ENCODE results near the gene ULBP1. TPM values are rescaled to one million over a fixed set of nuclear protein-coding genes. Genes with fewer than 3 reads are reported as not detected.
"Not testable (repeated sequence)": the region's sequence is repeated elsewhere in the genome, so short reads cannot be mapped to it uniquely, and the experiment has no call there.

The ULBP1 gene
- total RNA-seq, 1 experiment from 2014 or later, result 1.6 TPM

- H3K27ac Mint-ChIP-seq, result no peak overlapping the region
- Histone ChIP-seq H3T11ph (ENCODE audit: low read length) (no peak overlapping the region), H4K8ac (replicated peaks; ENCODE audit: insufficient read length, low read depth, low read length) (no peak overlapping the region), H3K79me2 (ENCODE audit: insufficient read depth, low read length) (no peaks in the 10 kb centered on the region), H2BK15ac (ENCODE audit: low read depth, low read length) (no peak overlapping the region), H2BK5ac (ENCODE audit: insufficient read length, low read length) (no peak overlapping the region), H2BK120ac (ENCODE audit: low read depth, low read length, poor library complexity, severe bottlenecking) (no peak overlapping the region), H3K18ac (ENCODE audit: insufficient read length, low read depth, low read length) (no peak overlapping the region), H2BK12ac (ENCODE audit: insufficient read length, low read depth, low read length) (no peak overlapping the region), H4K20me1 (ENCODE audit: control insufficient read depth, insufficient read depth, insufficient read length) (peaks cover 3% of the 10 kb centered on the region), H3K56ac (ENCODE audit: insufficient read length, low read depth, low read length) (no peak overlapping the region), H2AK5ac (ENCODE audit: insufficient read length, low read length) (no peak overlapping the region), H3K4ac (ENCODE audit: low read depth, low read length) (no peak overlapping the region), H3K4me2 (ENCODE audit: insufficient read depth, insufficient read length, low read length) (no peak overlapping the region), H3K9ac (ENCODE audit: extremely low read depth, insufficient read length, low read length) (no peak overlapping the region), H3K23me2 (ENCODE audit: insufficient read length, low read depth, low read length, poor library complexity, severe bottlenecking) (peaks cover 14% of the 10 kb centered on the region), H3K9me3 (ENCODE audit: control insufficient read depth, low read depth, low read length) (no peaks in the 10 kb centered on the region), H3K27me3 (ENCODE audit: insufficient read depth, low read length) (peaks cover 53% of the 10 kb centered on the region), H3K4me1 (ENCODE audit: insufficient read depth, low read length) (0 out of 2 replicates have a peak, but pooled peaks cover 2% of the 10 kb centered on the region), H4K5ac (ENCODE audit: insufficient read length, low read depth, low read length) (no peak overlapping the region), H3K79me1 (ENCODE audit: insufficient read depth, low read depth, low read length, poor library complexity, severe bottlenecking) (no peaks in the 10 kb centered on the region), H3K27ac (ENCODE audit: insufficient read length, low read depth, low read length) (no peak overlapping the region), H2AFZ (ENCODE audit: low read length) (no peak overlapping the region), H2BK20ac (ENCODE audit: low read depth, low read length, poor library complexity, severe bottlenecking) (no peak overlapping the region), H4K91ac (ENCODE audit: insufficient read length, low read depth, low read length) (no peak overlapping the region), H3K23ac (ENCODE audit: insufficient read length, low read depth, low read length) (no peak overlapping the region), H3K14ac (ENCODE audit: insufficient read depth, low read length) (no peak overlapping the region)
- peaks cover 20 to 25% of the 10 kb centered on the region in 2 experiments for H3K4me1 Mint-ChIP-seq
- H3K9me3 Mint-ChIP-seq, result no peaks in the 10 kb centered on the region; a peak in 1 of 5 replicates
- DNase-seq, result no peak
- H3K36me3 Mint-ChIP-seq (ENCODE audit: insufficient read depth in 1 of 3, low read depth in 3 of 3), result peaks cover 0 to 6% (median 0%) of the 10 kb centered on the region in 3 experiments; a peak in 2 of 7 replicates
- WGBS (ENCODE audit: extremely low coverage, insufficient read length, low lambda C conversion rate), result no CpG with 5 or more reads among the region's 4 CpGs
- no peak overlapping the region for H3K4me3 Mint-ChIP-seq
- TF ChIP-seq CTCF (conservative IDR thresholded peaks at IDR 0.05), result no peak
- peaks cover 93% of the 10 kb centered on the region for H3K27me3 Mint-ChIP-seq (ENCODE audit: low read depth)
These were observed 3.8 kb downstream of the ULBP1 start for GRCh38 chr6:149967591-149967990.

- H3K36me3 Mint-ChIP-seq (ENCODE audit: insufficient read depth in 1 of 3, low read depth in 3 of 3); H3K79me1 ChIP-seq (ENCODE audit: insufficient read depth, low read depth, low read length, poor library complexity, severe bottlenecking); H4K20me1 ChIP-seq (ENCODE audit: control insufficient read depth, insufficient read depth, insufficient read length); H3K4ac ChIP-seq (ENCODE audit: low read depth, low read length); H3K14ac ChIP-seq (ENCODE audit: insufficient read depth, low read length); H2BK15ac ChIP-seq (ENCODE audit: low read depth, low read length); H3K27ac Mint-ChIP-seq; H3T11ph ChIP-seq (ENCODE audit: low read length); H3K27ac ChIP-seq (ENCODE audit: insufficient read length, low read depth, low read length); H3K9me3 ChIP-seq (ENCODE audit: control insufficient read depth, low read depth, low read length); H4K8ac ChIP-seq (replicated peaks; ENCODE audit: insufficient read length, low read depth, low read length); H3K56ac ChIP-seq (ENCODE audit: insufficient read length, low read depth, low read length); H3K23ac ChIP-seq (ENCODE audit: insufficient read length, low read depth, low read length); H4K91ac ChIP-seq (ENCODE audit: insufficient read length, low read depth, low read length); H2BK20ac ChIP-seq (ENCODE audit: low read depth, low read length, poor library complexity, severe bottlenecking); H2AK5ac ChIP-seq (ENCODE audit: insufficient read length, low read length); H2BK5ac ChIP-seq (ENCODE audit: insufficient read length, low read length); H3K9ac ChIP-seq (ENCODE audit: extremely low read depth, insufficient read length, low read length); H3K4me2 ChIP-seq (ENCODE audit: insufficient read depth, insufficient read length, low read length); H3K79me2 ChIP-seq (ENCODE audit: insufficient read depth, low read length); DNase-seq; H2AFZ ChIP-seq (ENCODE audit: low read length); H3K9me3 Mint-ChIP-seq; H3K4me3 Mint-ChIP-seq; H3K4me1 ChIP-seq (ENCODE audit: insufficient read depth, low read length); H2BK12ac ChIP-seq (ENCODE audit: insufficient read length, low read depth, low read length); H2BK120ac ChIP-seq (ENCODE audit: low read depth, low read length, poor library complexity, severe bottlenecking); H4K5ac ChIP-seq (ENCODE audit: insufficient read length, low read depth, low read length); H3K18ac ChIP-seq (ENCODE audit: insufficient read length, low read depth, low read length): not testable (repeated sequence)
- WGBS (ENCODE audit: extremely low coverage, insufficient read length, low lambda C conversion rate), result no CpG with 5 or more reads among the region's 2 CpGs
- Mint-ChIP-seq H3K27me3 (ENCODE audit: low read depth) (peaks cover 93% of the 10 kb centered on the region), H3K4me1 (peaks cover 19 to 25% of the 10 kb centered on the region in 2 experiments)
- Histone ChIP-seq H3K23me2 (ENCODE audit: insufficient read length, low read depth, low read length, poor library complexity, severe bottlenecking) (peaks cover 14% of the 10 kb centered on the region), H3K27me3 (ENCODE audit: insufficient read depth, low read length) (peaks cover 49% of the 10 kb centered on the region)
These were observed 4.3 kb downstream of the ULBP1 start for GRCh38 chr6:149967999-149968398.

Data from H9 (cell line).